GM18519 (cell line): Measurements from ENCODE around the gene MMP1.
"Not testable (repeated sequence)": the region's sequence is repeated elsewhere in the genome, so short reads cannot be mapped to it uniquely, and the experiment has no call there.

ENCODE experiments used
- ATAC-seq: cut with Tn5 transposase; IDR thresholded peaks from one replicate; pipeline ENCODE4 v1.9.1; 2021; ENCODE audit warnings: mild to moderate bottlenecking, moderate library complexity; ENCODE audit not compliant: unreplicated experiment, low FRiP score

MMP1 gene

DNA sequence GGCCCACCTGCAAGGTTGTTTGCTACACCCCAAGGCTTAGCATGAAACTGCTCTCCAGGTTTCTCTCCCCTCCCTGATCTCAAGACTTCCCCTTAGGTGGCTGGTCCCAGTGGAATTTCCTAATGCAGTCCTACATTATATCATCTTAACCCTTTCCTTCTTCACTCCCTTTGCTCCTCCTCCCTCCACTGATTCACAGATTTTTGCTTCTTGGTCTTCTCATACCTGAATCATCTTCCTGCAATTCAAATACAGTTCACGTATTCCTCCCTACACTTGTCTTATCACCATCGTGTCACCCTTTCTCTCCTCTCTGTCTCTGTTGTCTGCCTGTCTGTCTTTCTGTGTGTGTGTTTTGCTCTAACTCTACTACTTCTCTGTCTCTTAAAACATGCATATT lies 34.5 kb downstream of the MMP1 start:
- no peak for ATAC-seq

- no peak for ATAC-seq
Observed at GRCh38 chr11:102762361-102762767, 35.6 kb downstream of the MMP1 start.

DNA sequence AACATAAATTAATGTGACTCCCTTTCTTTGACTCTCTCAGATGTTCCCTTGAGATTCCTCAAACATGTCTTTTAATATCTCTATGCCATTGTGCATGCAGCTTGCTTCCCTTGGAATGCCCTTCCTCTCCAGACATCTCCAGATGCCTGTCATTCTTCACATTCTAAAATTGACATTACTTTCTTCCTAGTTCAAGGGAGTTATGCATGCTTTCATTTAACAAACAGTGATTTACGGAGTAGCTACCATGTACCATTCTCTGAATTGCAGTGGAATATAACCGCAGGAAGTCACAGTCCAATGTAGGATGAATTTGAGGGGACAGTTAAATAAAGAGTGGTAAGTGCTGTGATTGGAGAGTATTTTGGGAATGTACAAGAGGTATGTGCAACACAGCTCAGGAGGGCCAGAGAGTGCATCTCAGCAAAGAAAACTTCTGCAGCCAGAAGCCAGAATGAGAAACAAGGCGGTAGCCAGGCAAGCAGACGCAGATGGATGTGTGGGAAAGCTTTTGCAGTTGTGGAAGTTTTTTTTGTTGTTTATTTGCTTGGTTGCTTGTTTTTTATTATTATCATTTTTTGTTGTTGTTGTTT lies 36.2 kb downstream of the MMP1 start:
- no peak for ATAC-seq

DNA sequence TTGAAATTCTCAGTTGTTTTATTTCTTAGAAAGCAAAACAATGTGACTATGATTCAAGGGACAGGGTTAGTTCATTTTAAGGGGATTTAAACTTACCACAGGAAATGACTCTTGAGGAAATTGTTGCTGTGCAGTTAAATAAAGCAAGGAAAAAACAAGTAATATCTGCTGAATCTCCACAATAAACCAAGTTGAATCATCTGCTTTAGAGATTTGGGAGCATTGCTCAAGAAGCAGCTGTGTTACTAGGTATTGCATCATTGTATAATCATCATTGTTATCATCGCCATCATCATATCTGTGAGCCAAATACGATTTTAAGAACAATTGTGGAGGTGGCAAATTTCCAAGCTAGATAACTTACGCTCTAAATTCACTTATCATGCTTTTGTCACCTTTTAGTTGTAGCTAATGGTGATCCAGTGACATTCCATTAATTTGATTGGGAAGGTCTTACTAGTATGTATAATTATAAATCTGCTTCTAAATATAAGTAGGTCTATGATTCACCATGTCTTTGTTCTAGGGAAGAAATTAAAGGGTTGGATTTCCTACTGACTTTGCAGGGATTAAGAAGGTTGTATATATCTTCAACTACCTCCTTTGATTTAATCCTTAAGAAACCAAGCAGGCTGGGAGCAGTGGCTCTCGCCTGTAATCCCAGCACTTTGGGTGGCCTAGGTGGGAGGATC lies 37.5 kb downstream of the MMP1 start:
- ATAC-seq: no peak

GRCh38 chr11:102757823-102758549 lies 40.0 kb downstream of the MMP1 start:
- ATAC-seq: no peak

DNA sequence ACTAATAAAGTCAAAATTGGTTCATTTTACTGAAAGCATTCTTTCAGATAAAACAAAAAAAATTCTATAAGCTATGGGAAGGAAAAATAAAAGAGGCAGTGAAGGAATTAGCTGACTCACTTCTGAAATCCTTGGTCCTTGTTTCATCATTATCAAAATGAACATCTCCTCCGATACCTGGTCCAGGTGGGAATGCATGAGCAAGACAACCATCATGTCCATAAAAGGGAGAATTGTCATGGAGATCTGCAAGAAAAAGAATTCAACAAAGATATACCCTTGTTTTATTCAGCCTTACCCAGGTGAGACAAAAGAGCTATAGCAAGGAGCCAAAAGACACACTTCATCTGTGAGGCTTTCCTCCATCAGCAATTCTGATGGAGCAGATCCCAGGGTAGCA lies 44.7 kb downstream of the MMP1 start:
- ATAC-seq: no peak

- no peak for ATAC-seq
Observed at GRCh38 chr11:102751673-102752072, 46.3 kb downstream of the MMP1 start.

GRCh38 chr11:102749101-102749722 lies 48.7 kb downstream of the MMP1 start:
- ATAC-seq: no peak

DNA sequence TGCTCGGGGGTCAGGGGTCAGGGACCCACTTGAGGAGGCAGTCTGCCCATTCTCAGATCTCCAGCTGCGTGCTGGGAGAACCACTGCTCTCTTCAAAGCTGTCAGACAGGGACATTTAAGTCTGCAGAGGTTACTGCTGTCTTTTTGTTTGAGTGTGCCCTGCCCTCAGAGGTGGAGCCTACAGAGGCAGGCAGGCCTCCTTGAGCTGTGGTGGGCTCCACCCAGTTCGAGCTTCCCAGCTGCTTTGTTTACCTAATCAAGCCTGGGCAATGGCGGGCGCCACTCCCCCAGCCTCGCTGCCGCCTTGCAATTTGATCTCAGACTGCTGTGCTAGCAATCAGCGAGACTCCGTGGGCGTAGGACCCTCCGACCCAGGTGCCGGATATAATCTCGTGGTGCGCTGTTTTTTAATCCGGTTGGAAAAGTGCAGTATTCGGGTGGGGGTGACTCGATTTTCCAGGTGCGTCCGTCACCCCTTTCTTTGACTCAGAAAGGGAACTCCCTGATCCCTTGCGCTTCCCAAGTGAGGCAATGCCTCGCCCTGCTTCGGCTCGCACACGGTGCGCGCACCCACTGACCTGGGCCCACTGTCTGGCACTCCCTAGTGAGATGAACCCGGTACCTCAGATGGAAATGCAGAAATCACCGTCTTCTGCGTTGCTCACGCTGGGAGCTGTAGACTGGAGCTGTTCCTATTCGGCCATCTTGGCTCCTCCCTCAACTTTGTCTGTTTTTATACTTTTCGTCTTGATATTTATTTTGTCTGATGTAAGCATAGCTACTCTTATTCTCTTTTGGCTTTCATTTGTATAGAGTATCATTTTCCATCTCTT lies 51.0 kb downstream of the MMP1 start:
- not testable (repeated sequence) for ATAC-seq
